HEK293T (cell line): Measurements from ENCODE around the gene USP21.

Experiments used
- BHLHE40 ChIP-seq: fragments of 450-650 bp; IDR thresholded peaks from 2 replicates; pipeline ENCODE4 v1.6.1; 2016; ENCODE audit warnings: mild to moderate bottlenecking, moderate library complexity, borderline replicate concordance
- ELF4 ChIP-seq: fragments of 450-650 bp; IDR thresholded peaks from 2 replicates; pipeline ENCODE4 v1.6.1; 2017; ENCODE audit warnings: antibody characterized with exemption
- FOXA1 ChIP-seq: fragments of 450-650 bp; IDR thresholded peaks from 2 replicates; pipeline ENCODE4 v1.6.1; 2016; ENCODE audit warnings: mild to moderate bottlenecking
- FOXM1 ChIP-seq: fragments of 450-650 bp; IDR thresholded peaks from 2 replicates; pipeline ENCODE4 v1.6.1; 2017; ENCODE audit warnings: mild to moderate bottlenecking, borderline replicate concordance
- HDGF ChIP-seq: fragments of 450-650 bp; IDR thresholded peaks from 2 replicates; pipeline ENCODE4 v1.6.1; 2017; ENCODE audit warnings: antibody characterized with exemption, borderline replicate concordance
- L3MBTL2 ChIP-seq: fragments of 450-650 bp; conservative IDR thresholded peaks from 2 replicates; pipeline ENCODE4 v1.6.1; 2016; ENCODE audit warnings: mild to moderate bottlenecking
- NFRKB ChIP-seq: fragments of 450-650 bp; IDR thresholded peaks from 2 replicates; pipeline ENCODE4 v1.6.1; 2016; ENCODE audit warnings: mild to moderate bottlenecking, moderate library complexity
- SP1 ChIP-seq: fragments of 450-650 bp; IDR thresholded peaks from 2 replicates; pipeline ENCODE4 v1.6.1; 2017
- SUZ12 ChIP-seq: fragments of 450-650 bp; IDR thresholded peaks from 2 replicates; pipeline ENCODE4 v1.6.1; 2016; ENCODE audit warnings: mild to moderate bottlenecking
- TARDBP ChIP-seq: fragments of 450-650 bp; IDR thresholded peaks from 2 replicates; pipeline ENCODE4 v1.6.1; 2016

DNA sequence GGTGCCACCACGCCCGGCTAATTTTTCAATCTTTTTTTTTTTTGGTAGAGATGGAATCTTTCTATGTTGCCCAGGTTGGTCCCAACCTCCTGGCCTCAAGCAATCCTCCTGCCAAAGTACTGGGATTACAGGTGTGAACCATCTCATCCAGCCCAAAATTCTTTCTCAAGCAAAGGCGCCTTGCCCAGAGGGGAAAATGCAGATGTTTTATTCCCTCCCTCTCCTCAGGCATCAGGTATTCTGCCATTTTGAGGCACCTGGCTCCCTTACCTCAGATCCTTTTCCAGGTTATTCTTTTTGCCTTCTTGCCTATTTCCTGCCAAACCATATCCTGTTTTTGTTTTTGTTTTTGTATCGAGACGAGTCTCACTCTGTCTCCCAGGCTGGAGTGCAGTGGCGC is 29.1 kb downstream of the USP21 start:
- TF ChIP-seq SP1 (no peak), FOXM1 (no peak), FOXA1 (no peak), ELF4 (no peak), HDGF (no peak), TARDBP (no peak), SUZ12 (no peak), L3MBTL2 (no peak), BHLHE40 (no peak), NFRKB (no peak)
